ENCODE results near the gene FAM193A. TPM values are rescaled to one million over a fixed set of nuclear protein-coding genes. Genes with fewer than 3 reads are reported as not detected.

FAM193A gene
- total RNA-seq, 1 donor from 2014 or later: 30.9 TPM

- DNase-seq (ENCODE audit: low spot score in 2 of 2): no peak
- Histone ChIP-seq H3K9me3 (peaks cover 0 to 9% of the 10 kb centered on the region in 2 donors), H3K4me3 (no peak overlapping the region), H3K27me3 (no peaks in the 10 kb centered on the region), H3K36me3 (peaks cover 24 to 47% of the 10 kb centered on the region in 2 donors), H3K4me1 (peaks cover 0 to under 1% of the 10 kb centered on the region in 2 donors), H3K27ac (peak overlapping the region; percentile 12 to 39)
- intact Hi-C loops (cut with DNase I): no loop called here
- TF ChIP-seq CTCF (IDR thresholded peaks at IDR 0.05): no peak
Observed at GRCh38 chr4:2489841-2490552, 46.5 kb upstream of the FAM193A start.

- DNase-seq (ENCODE audit: low spot score in 2 of 2): no peak
- no peak overlapping the region for H3K27ac ChIP-seq
- intact Hi-C loops (cut with DNase I): no loop called here
- TF ChIP-seq CTCF (IDR thresholded peaks at IDR 0.05): no peak
- no peak overlapping the region for H3K4me3 ChIP-seq
- peaks cover 38 to 68% of the 10 kb centered on the region in 2 donors for H3K36me3 ChIP-seq
- H3K4me1 ChIP-seq: peaks cover 0 to 3% of the 10 kb centered on the region in 2 donors
- no peaks in the 10 kb centered on the region for H3K27me3 ChIP-seq
- peaks cover 0 to 9% of the 10 kb centered on the region in 2 donors for H3K9me3 ChIP-seq
Observed at GRCh38 chr4:2492970-2493369, 43.5 kb upstream of the FAM193A start.

GRCh38 chr4:2494992-2495391 lies 41.5 kb upstream of the FAM193A start:
- Histone ChIP-seq H3K4me3 (no peak overlapping the region), H3K36me3 (peaks cover 52 to 80% of the 10 kb centered on the region in 2 donors), H3K9me3 (peaks cover 0 to 9% of the 10 kb centered on the region in 2 donors), H3K27ac (no peak overlapping the region), H3K4me1 (peaks cover 0 to 3% of the 10 kb centered on the region in 2 donors), H3K27me3 (no peaks in the 10 kb centered on the region)
- DNase-seq (ENCODE audit: low spot score in 2 of 2): no peak
- no peak for TF ChIP-seq CTCF (IDR thresholded peaks at IDR 0.05)
- intact Hi-C loops (cut with DNase I): no loop called here

- Histone ChIP-seq H3K27ac (no peak overlapping the region), H3K4me3 (no peak overlapping the region), H3K36me3 (peaks cover 48 to 82% of the 10 kb centered on the region in 2 donors), H3K9me3 (peaks cover 0 to 9% of the 10 kb centered on the region in 2 donors), H3K27me3 (no peaks in the 10 kb centered on the region), H3K4me1 (peaks cover 0 to 3% of the 10 kb centered on the region in 2 donors)
- TF ChIP-seq CTCF (IDR thresholded peaks at IDR 0.05): no peak
- DNase-seq (ENCODE audit: low spot score in 2 of 2): no peak
- intact Hi-C loops (cut with DNase I): no loop called here
Observed at GRCh38 chr4:2497324-2497723, 39.1 kb upstream of the FAM193A start.

GRCh38 chr4:2497931-2498330 lies 38.5 kb upstream of the FAM193A start:
- Histone ChIP-seq H3K9me3 (peaks cover 0 to 9% of the 10 kb centered on the region in 2 donors), H3K27me3 (no peaks in the 10 kb centered on the region), H3K4me3 (no peak overlapping the region), H3K4me1 (peaks cover 0 to 3% of the 10 kb centered on the region in 2 donors), H3K36me3 (peaks cover 43 to 80% of the 10 kb centered on the region in 2 donors), H3K27ac (no peak overlapping the region)
- TF ChIP-seq CTCF (IDR thresholded peaks at IDR 0.05): no peak
- intact Hi-C loops (cut with DNase I): no loop called here
- DNase-seq (ENCODE audit: low spot score in 2 of 2): no peak
